Thyroid gland (tissue), 4 donors: Measurements from ENCODE around the gene PI4K2A.

Experiments used
- CTCF ChIP-seq, 6 experiments: fragments of 200-600 bp in 3 of 6; fragments of 450-650 bp in 3 of 6; sonication (generic) in 3 of 6; IDR thresholded peaks; one replicate each; pipeline ENCODE4 v1.5.1; 2016 to 2019; ENCODE audit warnings: antibody characterized with exemption in 6 of 6, mild to moderate bottlenecking in 2 of 6, inconsistent platforms in 1 of 6, moderate library complexity in 1 of 6
- POLR2A ChIP-seq, 2 donors: fragments of 450-650 bp; IDR thresholded peaks; one replicate each; pipeline ENCODE4 v1.6.1; 2017; ENCODE audit warnings: antibody characterized with exemption in 2 of 2, mild to moderate bottlenecking in 2 of 2, moderate library complexity in 1 of 2

- TF ChIP-seq CTCF (IDR thresholded peaks at IDR 0.05): no peak
- TF ChIP-seq POLR2A (IDR thresholded peaks at IDR 0.05): no peak
Measured at GRCh38 chr10:97598407-97599271, 41.8 kb upstream of the PI4K2A start.
